Activated T-cell treated with anti-CD3 and anti-CD28 coated beads for 48 hours (primary cell): ENCODE results near the gene MIA.
"Not testable (repeated sequence)": the region's sequence is repeated elsewhere in the genome, so short reads cannot be mapped to it uniquely, and the experiment has no call there.

ENCODE experiments used
- DNase-seq: peaks from one replicate; pipeline ENCODE4 v3.0.0-alpha.2; 2020; ENCODE audit warnings: low read depth

The MIA gene

GRCh38 chr19:40803857-40804782 is 28.8 kb downstream of the MIA start:
- peak; percentile 36 for DNase-seq

DNA sequence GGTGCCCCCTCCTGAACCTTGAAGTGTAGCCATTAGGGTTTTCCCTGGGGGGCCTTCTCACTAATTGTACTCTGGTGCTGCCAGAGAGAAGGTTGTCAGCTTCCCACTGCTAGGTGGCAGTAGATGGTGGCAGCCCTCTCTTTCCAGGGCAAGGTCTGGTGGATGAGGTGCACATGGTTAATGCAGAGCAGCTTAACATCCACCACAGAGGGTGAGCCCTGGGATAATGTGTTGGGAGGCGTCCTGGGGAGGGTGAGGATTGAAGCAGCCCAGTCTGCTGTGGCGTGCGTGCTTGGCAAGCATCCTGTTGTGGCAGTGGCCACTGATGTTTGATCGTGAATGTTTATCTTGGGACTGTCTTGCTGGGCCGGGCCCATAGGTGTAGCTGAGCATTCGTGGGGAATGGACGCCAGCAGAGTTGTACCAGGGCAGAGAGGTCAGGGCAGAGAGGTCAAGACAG is 29.5 kb downstream of the MIA start:
- no peak for DNase-seq

GRCh38 chr19:40805258-40805868 is 30.0 kb downstream of the MIA start:
- no peak for DNase-seq

DNA sequence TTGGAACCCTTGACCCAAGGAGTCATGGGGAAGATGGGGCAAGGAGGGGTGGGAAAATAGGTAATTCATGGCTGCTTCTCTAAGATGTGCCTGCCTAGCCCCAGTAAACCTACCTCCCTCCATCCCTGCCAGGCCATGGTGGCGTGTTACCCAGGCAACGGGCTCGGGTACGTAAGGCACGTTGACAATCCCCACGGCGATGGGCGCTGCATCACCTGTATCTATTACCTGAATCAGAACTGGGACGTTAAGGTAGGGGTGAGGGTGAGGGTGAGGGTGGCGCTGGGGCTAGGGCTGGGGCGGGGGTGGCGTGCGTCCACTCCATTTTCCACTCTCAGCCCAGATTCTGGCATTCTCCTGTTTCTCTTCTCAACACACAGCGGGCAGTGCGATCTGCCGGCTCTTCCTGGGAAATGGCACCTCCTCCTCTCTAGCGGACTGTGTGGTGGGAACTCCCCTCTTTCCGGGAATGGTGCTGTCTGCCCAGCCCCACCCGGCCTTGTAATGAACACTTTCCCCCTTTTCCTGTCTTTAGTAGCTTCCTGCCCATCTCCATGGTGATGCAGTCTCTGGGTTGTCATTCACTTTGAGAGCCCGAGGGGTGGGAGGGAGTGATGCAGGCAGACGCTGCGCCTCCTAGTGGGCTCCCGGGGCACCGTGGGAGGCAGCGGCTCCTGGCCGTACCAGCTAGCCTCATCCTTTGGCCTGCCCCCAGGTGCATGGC is 31.3 kb downstream of the MIA start:
- peak; percentile 79 for DNase-seq

- no peak for DNase-seq
Observed at GRCh38 chr19:40807147-40808020, 32.1 kb downstream of the MIA start.

DNA sequence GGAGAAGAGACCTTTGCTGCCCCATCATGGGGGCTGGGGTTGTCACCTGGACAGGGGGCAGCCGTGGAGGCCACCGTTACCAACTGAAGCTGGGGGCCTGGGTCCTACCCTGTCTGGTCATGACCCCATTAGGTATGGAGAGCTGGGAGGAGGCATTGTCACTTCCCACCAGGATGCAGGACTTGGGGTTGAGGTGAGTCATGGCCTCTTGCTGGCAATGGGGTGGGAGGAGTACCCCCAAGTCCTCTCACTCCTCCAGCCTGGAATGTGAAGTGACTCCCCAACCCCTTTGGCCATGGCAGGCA is 32.7 kb downstream of the MIA start:
- no peak for DNase-seq

- DNase-seq, result no peak
Observed at GRCh38 chr19:40808497-40808896, 33.2 kb downstream of the MIA start.

GRCh38 chr19:40809358-40810086 is 34.2 kb downstream of the MIA start:
- no peak for DNase-seq

- no peak for DNase-seq
Observed at GRCh38 chr19:40810160-40810559, 34.8 kb downstream of the MIA start.

- DNase-seq, result peak; percentile 38
Observed at GRCh38 chr19:40810649-40811408, 35.5 kb downstream of the MIA start.

DNA sequence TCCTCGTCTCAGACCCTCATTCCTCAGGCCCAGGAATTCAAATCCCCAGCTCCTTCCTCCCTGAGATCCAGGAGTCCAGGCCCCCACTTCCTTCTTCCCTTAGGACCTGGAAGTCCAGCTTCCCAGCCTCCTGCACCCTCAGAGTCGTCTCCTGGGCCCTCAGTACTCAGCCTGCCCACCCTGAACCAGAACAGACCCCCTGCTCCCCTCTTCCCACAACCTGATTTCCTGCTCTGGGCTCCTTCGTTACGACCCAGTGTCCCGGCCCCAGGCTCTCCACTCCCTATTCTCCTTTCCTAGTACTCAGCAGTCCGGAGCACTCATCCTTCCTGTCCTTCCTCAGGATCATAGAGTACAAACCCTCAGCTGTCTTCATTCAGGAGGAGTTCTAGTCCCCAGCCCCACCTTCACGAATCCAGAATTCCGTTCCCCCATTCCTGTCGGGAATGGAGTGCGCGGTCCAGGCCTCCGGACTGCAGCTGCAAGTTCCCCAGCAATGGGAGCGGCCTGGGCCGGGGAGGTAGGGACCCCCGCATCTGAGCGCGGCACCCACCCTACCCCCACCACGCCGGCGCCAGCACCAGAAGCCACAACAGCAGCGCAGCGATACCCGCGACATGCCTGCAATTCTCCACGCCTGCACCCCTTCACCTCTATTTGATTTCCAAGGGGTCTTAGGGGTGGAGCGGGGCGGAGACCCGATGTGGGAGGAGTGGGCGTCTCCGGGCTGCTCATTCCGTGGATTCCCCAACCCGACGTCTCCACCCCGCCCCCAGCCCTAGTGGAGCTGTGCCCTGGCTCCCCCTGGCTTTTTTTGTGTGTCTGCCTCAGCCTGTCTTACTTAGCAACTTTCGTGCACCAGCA is 36.4 kb downstream of the MIA start:
- no peak for DNase-seq

DNA sequence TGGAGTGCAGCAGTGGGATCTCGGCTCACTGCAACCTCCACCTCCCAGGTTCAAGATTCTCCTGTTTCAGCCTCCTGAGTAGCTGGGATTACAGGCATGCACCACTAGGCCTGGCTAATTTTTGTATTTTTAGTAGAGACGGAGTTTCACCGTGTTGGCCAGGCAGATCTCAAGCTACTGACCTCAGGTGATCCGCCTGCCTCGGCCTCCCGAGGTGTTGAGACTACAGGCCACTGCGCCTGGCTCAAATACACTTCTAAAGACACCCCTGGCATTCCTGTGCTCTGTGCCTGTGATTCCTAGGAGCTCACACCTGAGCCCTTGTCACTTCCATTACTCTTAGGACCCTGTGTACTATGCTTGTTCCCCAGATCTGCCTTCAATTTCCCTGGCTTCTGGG is 37.2 kb downstream of the MIA start:
- not testable (repeated sequence) for DNase-seq

DNA sequence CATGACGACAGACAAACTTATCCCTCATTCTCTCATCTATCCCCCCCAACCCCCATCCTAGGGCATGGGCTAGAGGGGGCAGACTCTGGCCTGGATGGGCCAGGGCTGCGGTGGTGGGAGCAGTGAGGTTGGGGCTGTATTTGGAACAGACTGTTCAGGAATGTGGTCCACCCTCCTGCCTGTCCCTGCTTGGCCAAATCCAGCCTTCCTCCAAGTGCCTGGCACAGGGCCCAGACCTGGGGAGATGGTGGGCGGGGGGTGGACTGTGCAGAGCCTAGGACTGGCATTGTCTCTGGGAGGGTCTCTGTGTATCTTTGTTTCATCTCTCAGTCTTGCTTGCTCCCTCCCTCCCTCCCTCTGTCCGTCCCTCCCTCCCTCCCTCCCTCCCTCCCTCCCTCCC is 37.9 kb downstream of the MIA start:
- no peak for DNase-seq

DNA sequence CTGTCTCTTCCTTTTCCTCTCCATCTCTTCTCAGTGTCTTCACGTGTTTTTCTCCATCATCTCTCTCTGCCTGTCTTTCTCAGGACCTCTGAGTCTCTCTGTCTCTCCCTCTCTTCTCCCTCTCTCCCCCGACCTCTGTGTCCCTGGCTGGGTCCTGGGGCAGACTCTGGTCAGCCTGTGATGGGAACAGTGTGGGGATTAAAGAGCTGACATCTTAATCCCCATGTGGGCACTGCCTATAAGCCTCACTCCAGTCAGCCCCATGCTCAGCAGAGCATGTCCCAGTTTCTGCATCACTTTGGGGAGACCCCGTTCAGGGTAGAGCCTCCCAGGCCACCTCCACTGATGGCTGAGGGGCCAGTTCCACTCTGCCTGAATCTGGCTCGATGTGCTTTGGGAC is 39.9 kb downstream of the MIA start:
- no peak for DNase-seq

- DNase-seq, result peak; percentile 67
Observed at GRCh38 chr19:40818480-40819399, 43.4 kb downstream of the MIA start.

DNA sequence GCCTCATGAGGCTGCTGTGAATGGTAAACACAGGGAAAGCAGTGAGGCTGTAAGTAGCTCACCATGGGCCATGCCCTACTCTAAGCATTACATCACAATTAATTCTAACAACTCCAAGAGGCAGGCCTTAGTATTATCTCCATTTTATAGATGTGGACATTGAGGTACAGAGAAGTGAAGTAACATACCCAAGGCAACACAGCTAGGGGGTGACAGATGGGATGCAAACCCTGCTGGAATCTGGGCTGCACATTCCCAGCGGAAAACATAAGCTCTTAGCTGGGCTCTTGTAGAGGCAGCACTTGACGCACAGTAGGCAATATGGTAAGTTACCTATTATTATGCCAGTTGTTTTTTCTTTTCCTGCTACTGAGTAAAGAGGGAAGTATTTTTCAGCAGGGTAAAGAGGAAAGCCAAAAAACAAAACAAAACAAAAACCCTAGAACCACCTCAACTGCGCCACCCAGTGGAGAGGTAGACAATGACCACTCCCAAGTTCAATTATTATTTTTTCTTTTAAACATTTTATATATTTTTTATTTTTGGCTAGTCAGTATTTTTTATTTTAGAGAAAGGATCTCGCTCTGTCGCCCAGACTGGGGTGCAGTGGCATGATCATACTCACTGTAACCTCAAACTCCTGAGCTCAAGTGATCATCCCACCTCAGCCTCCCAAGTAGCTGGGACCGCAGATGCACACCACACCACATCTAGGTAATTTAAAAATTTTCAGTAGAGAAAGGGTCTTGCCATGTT is 44.3 kb downstream of the MIA start:
- DNase-seq, result peak; percentile 46

- DNase-seq, result no peak
Observed at GRCh38 chr19:40822161-40822560, 46.8 kb downstream of the MIA start.
